ENCODE measurements around the gene ZNF692.
"Not testable (repeated sequence)": the region's sequence is repeated elsewhere in the genome, so short reads cannot be mapped to it uniquely, and the experiment has no call there.

ZNF692 gene

GRCh38 chr1:248858891-248859889 lies at the start of gene ZNF692:
TSS of gene ZNF692 (minus strand) at chr1:248859085. CDS start at chr1:248858309, 776 bp downstream.
- peak; percentile 38 to 82 for DNase-seq

DNA sequence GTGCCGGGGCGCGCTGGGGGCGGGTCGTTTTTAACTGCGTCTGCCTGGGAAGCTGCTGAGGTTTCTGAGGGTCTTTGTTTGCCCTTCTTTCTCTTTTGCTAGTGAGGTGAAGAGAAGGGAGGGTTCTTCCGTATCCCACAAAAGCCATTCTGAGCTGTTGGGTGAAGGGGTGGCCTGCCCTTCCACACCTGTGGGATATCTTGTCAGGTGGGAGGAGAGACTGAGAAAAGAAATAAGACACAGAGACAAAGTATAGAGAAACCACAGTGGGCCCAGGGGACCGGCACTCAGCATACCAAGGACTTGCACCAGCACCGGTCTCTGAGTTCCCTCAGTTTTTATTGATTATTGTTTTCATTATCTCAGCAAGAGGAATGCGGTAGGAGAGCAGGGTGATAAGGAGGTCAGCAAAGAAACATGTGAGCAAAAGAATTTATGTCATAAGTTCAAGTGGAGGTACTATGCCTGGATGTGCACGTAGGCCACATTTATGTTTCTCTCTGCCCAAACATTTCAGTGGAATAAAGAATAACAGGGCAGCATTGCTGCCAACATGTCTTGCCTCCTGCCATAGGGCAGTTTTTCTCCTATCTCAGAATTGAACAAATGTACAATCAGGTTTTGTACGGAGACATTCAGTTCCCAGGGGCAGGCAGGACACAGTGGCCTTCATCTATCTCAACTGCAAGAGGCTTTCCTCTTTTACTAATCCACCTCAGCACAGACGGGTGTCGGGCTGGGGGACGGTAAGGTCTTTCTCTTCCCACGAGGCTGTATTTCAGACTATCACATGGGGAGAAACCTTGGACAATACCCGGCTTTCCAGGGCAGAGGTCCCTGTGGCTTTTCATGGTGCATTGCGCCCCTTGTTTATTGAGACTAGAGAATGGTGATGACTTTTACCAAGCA lies 48.1 kb upstream of the ZNF692 start:
- DNase-seq, result no peak

DNA sequence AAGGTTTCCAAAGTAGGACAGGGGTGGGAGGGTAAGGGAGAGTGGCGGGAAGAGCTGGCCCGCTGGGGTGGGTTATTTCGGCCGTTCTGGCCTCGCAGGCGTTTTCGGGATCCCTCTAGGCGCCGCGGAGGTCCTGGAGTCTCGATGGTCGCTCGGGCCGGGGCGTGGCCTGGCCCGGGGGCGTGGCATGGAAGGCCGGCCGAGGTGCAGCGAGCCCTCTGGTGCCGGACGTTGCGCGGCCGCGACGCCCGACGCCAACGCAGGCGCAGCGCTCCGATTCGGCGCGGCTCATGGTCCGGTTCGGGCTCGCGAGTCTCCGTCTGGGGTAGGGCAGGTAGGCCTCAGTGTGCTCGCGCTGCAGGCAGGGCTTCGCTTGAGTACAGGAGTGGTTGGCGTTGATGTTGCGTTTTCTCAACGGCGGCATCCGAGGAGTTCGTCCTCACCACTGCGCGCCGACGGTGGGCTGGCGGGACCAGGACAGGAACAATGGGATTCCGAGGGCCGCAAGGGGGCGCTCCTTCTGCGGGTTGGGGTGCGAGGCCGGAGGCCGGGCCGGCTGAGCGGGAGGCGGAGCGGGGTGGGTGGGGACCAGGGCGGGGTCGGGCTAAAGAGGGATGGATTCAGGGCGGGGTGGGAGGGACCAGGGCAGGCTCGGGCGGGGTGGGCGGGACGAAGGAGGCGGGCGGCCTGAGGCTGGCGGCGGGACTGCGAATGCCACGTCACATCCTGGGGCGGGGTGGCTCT lies 47.3 kb upstream of the ZNF692 start, which contains the start of gene PGBD2:
TSS of gene PGBD2 (plus strand) at position 227 of the 744 bp plus-strand sequence. CDS start 7,628 bp downstream, outside the sequence.
- peak; percentile 53 to 65 for DNase-seq

GRCh38 chr1:248905662-248906008 lies 46.8 kb upstream of the ZNF692 start:
- no peak for DNase-seq

DNA sequence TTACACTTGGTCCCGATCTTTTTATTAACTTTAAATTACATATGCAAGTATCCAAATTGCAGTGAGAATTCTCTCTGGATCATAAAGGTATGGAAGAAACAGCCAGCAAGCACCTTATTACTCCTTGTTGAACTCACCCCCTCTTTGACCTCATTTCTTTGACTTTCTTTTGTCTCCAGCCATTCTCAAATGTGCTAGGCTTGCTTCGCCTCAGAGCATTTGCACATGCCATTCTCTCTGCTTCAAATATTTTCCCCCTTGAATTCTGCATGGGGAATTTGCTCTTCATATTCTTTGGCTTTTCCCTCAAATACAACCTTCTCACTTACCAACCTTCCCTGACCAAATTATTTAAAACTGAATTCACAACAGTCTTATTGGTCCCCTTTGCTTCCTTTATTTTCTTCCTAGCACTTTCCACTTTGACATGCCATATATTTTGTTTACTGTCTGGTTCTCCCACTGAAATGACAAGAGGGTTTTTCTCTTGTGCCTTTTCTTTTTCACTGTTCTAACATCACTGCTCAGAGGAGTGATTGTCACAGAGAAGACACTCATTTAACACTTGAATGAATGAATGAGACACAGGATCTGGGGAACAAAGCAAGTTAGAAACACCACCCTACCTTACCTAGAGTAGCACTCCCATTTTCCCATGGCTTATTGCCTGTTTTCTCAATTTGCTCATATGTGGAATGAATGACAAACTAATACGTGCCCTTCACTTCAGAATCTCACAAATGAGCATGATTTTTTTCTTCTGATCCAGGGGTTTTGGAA lies 45.7 kb upstream of the ZNF692 start:
- no peak for DNase-seq

DNA sequence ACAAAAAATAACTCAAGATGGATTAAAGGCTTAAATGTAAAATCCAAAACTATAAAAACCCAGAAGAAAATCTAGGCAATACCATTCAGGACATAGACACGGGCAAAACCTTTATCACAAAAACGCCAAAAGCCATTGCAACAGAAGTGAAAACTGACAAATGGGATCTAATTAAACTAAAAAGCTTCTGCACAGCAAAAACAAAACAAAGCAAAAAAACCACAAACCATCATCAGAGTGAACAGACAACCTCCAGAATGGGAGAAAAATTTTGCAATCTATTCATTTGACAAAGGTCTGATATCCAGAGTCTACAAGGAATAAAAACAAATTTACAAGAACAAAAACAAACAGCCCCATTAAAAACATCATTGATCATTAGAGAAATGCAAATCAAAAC lies 42.7 kb upstream of the ZNF692 start:
- DNase-seq, result no peak

DNA sequence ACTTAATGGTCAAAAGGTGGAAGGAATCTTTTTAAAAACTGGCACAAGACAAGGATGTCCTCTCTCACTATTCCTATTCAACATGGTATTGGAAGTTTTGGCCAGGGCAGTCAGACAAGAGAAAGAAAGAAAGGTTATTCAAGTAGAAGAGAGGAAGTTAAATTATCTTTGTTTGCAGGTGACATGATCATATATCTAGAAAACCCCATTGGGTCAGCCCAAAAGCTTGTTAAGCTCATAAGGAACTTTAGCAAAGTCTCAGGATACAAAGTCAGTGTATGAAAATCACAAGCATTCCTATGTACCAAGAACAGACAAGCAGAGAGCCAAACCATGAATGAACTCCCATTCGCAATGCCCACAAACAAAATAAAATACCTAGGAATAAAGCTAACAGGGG lies 41.8 kb upstream of the ZNF692 start:
- DNase-seq, result no peak

- no peak for DNase-seq
Measured at GRCh38 chr1:248897412-248898337, 38.8 kb upstream of the ZNF692 start.

GRCh38 chr1:248894837-248895236 lies 36.0 kb upstream of the ZNF692 start:
- DNase-seq, result no peak

DNA sequence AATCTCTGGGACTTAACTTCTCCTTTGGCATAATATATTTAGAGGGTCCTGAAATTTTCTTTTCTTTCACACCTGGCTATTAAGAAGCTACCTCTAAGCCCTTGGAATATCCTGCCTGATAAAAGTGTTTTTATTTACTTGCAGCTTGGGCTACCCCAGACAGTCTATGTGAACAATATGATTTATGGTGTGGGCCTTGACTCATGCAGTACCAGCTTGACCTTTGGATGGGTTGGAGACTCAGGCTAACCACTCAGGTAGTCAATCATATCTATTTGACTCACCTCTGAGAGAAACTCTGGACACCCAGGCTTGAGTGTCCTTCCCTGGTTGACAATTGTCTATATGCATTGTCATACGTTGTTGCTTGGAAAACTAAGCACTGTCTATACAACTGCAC lies 33.7 kb upstream of the ZNF692 start:
- DNase-seq, result no peak

GRCh38 chr1:248891758-248892157 lies 32.9 kb upstream of the ZNF692 start:
- DNase-seq, result no peak

GRCh38 chr1:248890549-248891498 lies 31.9 kb upstream of the ZNF692 start:
- no peak for DNase-seq

DNA sequence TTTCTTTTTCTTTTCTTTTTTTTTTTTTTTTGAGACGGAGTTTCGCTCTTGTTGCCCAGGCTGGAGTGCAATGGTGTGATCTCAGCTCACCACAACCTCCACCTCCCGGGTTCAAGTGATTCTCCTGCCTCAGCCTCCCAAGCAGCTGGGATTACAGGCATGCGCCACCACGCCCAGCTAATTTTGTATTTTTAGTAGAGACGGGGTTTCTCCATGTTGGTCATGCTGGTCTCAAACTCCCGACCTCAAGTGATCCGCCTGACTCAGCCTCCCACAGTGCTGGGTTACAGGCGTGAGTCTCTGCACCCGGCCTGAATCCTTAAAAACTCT lies 31.0 kb upstream of the ZNF692 start:
- DNase-seq, result not testable (repeated sequence)

DNA sequence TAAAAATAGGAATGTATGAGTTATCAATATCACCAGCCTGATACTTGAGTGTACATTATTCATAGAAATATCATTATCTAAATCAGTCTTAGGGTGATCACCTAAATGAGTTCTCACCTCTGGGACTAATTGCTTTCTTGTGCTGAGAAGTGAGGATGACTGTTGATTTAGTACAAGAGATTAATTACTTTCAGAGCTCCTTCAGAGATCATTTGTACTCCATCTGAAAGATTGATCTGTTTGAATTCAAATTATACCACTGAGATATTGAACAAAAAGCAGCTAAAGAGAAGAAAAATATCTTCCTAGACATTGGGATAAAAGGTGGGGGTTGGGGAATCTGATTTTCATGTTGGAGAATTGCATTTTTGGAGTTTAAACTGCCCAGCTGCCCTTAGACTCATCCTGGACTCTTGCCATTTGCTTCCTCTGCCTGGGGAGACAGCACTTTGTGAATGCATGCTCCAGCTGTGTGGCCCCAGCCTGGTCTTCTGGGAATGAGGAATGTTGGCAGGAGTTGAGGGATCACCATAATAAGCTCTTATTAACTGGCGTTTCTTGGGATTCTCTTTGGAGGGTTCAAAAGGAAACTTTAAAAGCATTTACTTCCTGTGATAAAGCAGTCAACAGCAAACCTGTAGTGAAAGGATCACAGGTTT lies 27.5 kb upstream of the ZNF692 start:
- DNase-seq, result no peak

DNA sequence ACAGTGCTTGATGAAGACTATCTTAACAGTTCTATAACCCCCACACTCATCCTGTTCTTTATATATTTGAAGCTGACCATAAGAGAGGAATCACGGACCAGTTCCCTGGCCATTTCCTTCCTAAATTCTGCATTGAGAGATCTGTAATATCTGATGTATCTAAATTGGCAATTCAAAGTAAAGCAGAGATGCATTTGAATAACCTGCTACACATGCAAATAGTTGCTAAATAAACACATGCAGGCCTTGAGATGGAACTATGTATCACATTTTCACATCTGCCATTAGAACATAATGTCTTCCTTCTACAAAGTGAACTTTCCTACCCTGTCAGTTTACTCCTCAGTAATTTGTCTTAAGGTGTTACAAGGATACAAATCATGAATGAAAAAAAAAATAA lies 26.8 kb upstream of the ZNF692 start:
- no peak for DNase-seq

GRCh38 chr1:248884632-248885295 lies 25.9 kb upstream of the ZNF692 start:
- DNase-seq, result no peak

DNA sequence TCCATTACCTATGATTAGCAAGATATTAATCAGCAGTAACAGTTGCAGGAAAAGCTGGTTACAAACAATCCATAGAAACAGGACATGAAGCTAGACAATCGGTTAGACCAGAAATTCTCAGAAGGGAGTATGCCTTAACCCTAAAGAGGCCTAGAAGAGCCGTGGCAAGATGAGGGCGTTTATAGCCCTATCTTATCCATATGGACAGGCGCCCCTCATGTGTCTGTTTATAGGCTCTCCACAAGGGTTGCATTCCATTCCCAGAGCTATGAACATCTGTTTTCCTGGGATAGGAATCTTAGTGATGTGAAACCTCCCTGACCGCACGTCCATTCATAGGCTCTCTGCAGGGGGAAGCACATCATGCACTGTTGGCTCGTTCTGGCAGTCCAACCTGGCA lies 23.5 kb upstream of the ZNF692 start:
- not testable (repeated sequence) for DNase-seq

DNA sequence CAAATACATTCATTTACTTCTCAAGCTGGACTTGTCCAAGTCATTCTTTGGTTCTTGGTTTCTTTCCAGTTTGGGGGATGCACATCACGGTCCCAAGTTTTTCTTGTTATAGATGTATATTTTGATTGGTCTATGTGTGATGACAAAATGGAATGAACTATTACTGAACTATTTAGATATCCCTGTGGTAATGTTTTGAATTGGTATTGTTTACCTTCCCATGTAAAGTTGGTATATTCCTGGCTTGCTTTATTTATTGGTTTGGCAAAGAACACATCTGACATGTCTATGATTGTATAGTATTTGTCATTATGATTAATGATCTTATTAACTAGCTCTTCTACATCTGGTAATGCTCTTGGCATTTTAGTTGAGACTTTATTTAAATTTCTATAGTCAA lies 22.4 kb upstream of the ZNF692 start:
- DNase-seq, result no peak
